Gastrocnemius medialis (tissue), 4 donors: ENCODE results near the gene DNAJA4.

Source experiments
- CTCF ChIP-seq, 5 experiments: fragments of 450-650 bp in 3 of 5; fragments of 200-600 bp in 2 of 5; sonication (generic) in 2 of 5; IDR thresholded peaks in 4 of 5; conservative IDR thresholded peaks in 1 of 5; 1 replicate in 4 of 5; 2 replicates in 1 of 5; pipeline ENCODE4 v1.5.1; 2016 to 2019; ENCODE audit warnings: antibody characterized with exemption in 5 of 5, mild to moderate bottlenecking in 3 of 5, moderate library complexity in 3 of 5
- POLR2A ChIP-seq, 2 donors: fragments of 450-650 bp; IDR thresholded peaks; one replicate each; pipeline ENCODE4 v1.6.1; 2017; ENCODE audit warnings: antibody characterized with exemption in 2 of 2, mild to moderate bottlenecking in 2 of 2, moderate library complexity in 2 of 2

- TF ChIP-seq CTCF (IDR thresholded peaks at IDR 0.05 in 4 of 5, conservative IDR thresholded peaks at IDR 0.05 in 1 of 5) (no peak), POLR2A (IDR thresholded peaks at IDR 0.05) (no peak)
Observed at GRCh38 chr15:78301326-78301725, 37.0 kb downstream of the DNAJA4 start.
